GM12801 (cell line): ENCODE results near the gene PXN.

ENCODE experiments used
- TF ChIP-seq, protein P1 (sequence below): IDR thresholded peaks from one replicate; pipeline ENCODE4 v1.5.1; 2011; ENCODE audit warnings: control low read depth; ENCODE audit not compliant: insufficient read length; ENCODE audit errors: extremely low read depth

Gene PXN

GRCh38 chr12:120241561-120242274 lies 23.8 kb downstream of the PXN start:
- TF ChIP-seq, protein P1, sequence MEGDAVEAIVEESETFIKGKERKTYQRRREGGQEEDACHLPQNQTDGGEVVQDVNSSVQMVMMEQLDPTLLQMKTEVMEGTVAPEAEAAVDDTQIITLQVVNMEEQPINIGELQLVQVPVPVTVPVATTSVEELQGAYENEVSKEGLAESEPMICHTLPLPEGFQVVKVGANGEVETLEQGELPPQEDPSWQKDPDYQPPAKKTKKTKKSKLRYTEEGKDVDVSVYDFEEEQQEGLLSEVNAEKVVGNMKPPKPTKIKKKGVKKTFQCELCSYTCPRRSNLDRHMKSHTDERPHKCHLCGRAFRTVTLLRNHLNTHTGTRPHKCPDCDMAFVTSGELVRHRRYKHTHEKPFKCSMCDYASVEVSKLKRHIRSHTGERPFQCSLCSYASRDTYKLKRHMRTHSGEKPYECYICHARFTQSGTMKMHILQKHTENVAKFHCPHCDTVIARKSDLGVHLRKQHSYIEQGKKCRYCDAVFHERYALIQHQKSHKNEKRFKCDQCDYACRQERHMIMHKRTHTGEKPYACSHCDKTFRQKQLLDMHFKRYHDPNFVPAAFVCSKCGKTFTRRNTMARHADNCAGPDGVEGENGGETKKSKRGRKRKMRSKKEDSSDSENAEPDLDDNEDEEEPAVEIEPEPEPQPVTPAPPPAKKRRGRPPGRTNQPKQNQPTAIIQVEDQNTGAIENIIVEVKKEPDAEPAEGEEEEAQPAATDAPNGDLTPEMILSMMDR: no peak

DNA sequence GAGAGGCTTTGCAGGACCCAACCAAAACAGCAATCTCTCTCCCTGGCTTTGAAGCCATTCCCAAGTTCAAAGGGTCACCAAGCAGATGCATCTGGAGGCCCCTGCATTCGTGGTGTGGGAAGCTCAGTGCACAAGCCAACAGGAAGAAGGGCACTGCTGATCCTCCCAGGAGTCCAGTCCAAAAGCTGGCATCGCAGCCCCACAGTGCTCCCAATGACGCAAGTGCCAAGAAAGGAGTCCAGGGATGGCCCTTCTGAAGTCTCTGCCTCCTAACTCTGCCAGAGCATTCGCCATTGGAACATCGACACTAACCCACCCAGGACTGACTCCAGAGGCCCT lies 25.1 kb downstream of the PXN start:
- TF ChIP-seq, protein P1: no peak

DNA sequence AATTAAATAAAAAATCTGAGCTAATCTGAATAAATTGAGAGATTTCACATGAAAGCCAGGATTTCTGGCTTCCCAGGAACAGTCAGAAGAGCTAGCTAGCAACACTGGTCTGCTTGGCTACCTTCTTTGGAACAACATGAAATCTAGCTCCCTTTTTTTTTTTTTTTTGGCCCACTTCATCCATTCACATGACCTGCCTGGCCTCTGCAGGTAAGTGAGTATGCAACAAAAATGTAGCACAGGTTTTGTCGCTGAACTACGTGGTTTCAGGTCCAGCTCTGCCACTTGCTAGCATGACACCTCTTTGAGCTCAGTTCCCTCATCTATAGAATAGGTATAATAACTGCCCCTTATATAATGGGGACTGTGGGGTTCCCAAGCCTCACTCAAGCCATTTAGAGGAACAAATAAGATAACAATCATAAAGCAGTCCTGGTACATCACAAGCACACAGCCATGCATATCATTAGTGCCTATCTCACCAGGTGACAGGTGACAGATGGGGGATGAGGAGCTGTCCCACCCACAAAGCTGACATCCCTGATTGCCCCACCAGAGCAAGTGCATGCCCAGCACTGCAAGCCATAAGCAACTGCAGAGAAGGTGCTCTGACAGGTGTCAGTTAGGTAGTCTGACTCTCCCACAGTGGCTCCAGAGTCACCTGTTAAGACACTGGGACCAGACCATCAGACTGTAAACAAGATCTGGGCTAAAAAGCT lies 25.6 kb downstream of the PXN start:
- TF ChIP-seq, protein P1: no peak

GRCh38 chr12:120238839-120239445 lies 26.6 kb downstream of the PXN start:
- TF ChIP-seq, protein P1: no peak

GRCh38 chr12:120238217-120238616 lies 27.3 kb downstream of the PXN start:
- TF ChIP-seq, protein P1: no peak

DNA sequence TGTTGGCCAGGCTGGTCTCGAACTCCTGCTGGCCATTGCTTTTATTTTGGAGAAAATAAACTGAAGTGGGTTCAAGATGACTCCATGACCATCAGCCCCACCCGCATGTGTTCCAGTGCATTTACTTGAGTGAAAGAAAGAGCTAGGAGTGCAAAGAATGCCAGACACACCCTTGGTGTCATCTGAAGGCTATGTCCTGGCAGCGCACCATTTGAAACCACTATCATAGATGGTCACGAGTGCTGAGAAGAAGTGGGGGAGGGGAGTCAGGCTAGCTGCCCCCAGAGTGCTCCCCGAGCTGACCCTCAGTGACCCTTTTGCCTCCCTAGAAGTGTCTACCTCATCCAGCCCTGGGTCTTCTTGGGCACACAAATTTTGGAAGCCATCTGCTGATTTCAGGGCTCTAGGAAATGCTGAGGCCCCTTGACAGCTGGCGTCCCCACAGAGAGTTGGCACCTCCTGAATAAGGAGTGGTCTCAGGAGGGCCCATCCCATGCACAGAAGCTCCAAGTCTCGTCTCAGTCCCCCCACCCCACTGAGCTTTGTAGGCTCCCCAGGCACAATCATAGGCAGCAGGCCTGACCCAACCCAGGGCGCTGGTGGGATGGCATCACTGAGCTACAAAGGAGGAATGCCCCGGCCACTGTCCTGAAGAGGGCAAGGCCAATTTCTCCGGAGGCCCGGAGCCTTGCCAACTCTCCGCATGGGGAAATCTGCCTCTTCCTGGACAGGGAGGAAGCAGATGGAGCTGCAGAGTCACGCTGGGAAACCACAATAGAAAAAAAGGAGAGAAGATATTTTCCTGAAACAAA lies 28.0 kb downstream of the PXN start:
- TF ChIP-seq, protein P1: no peak
